Cardiac muscle cell (in vitro differentiated cells and primary cell): Measurements from ENCODE around the gene SON. TPM values are rescaled to one million over a fixed set of nuclear protein-coding genes. Genes with fewer than 3 reads are reported as not detected.

Experiments
- DNase-seq, 2 donors: peaks; one replicate each; pipeline versions ENCODE4 v3.0.0 to v3.0.0-alpha.2; 2010 to 2017; ENCODE audit warnings: low read depth in 1 of 2, low spot score in 1 of 2
- H3K27ac ChIP-seq: fragments of 200-600 bp; sonication (generic); 2 replicates; pipeline ENCODE4 v1.5.1; 2016
- H3K27me3 ChIP-seq: fragments of 200-600 bp; sonication (generic); 2 replicates; pipeline ENCODE4 v1.6.0; 2016; ENCODE audit warnings: control low read depth
- H3K36me3 ChIP-seq: fragments of 200-600 bp; sonication (generic); 2 replicates; pipeline ENCODE4 v1.5.1; 2016; ENCODE audit warnings: control low read depth
- H3K4me1 ChIP-seq: fragments of 200-600 bp; sonication (generic); 2 replicates; pipeline ENCODE4 v1.8.1; 2017; ENCODE audit warnings: low read depth, mild to moderate bottlenecking, mixed run types
- H3K4me3 ChIP-seq: fragments of 200-600 bp; sonication (generic); 2 replicates; pipeline ENCODE4 v1.5.1; 2016; ENCODE audit warnings: mild to moderate bottlenecking
- H3K9me3 ChIP-seq: fragments of 200-600 bp; sonication (generic); 2 replicates; pipeline ENCODE4 v1.5.1; 2017; ENCODE audit warnings: low read depth, mild to moderate bottlenecking, control low read depth
- CTCF ChIP-seq: IDR thresholded peaks from 2 replicates; pipeline ENCODE4 v1.5.1; 2012; ENCODE audit warnings: low read depth, mild to moderate bottlenecking, low read length
- polyA plus RNA-seq: library from polyadenylated mRNA; unstranded; fragments of >200 nt; fragmentation: Nextera tagmentation; extraction: Ambion mirVana; gene quantifications from 2 replicates; pipeline ENCODE4 v1.2.1, GENCODE V29; 2016
- total RNA-seq: library from RNA; depleted of rRNA; stranded (reverse); fragments of >200 nt; gene quantifications from 2 replicates; pipeline ENCODE4 v1.2.3, GENCODE V29; 2016

SON gene
- total and polyA plus RNA-seq, 2 experiments from 2014 or later, result 161 to 314 TPM

- H3K27ac ChIP-seq, result no peak overlapping the region
- no peaks in the 10 kb centered on the region for H3K27me3 ChIP-seq
- no peak overlapping the region for H3K4me3 ChIP-seq
- H3K36me3 ChIP-seq, result peaks cover 87% of the 10 kb centered on the region
- H3K9me3 ChIP-seq, result no peaks in the 10 kb centered on the region
- TF ChIP-seq CTCF, result no peak
- no peak for DNase-seq
- no peaks in the 10 kb centered on the region for H3K4me1 ChIP-seq
Measured at GRCh38 chr21:33552093-33552998, 9.5 kb downstream of the SON start.

DNA sequence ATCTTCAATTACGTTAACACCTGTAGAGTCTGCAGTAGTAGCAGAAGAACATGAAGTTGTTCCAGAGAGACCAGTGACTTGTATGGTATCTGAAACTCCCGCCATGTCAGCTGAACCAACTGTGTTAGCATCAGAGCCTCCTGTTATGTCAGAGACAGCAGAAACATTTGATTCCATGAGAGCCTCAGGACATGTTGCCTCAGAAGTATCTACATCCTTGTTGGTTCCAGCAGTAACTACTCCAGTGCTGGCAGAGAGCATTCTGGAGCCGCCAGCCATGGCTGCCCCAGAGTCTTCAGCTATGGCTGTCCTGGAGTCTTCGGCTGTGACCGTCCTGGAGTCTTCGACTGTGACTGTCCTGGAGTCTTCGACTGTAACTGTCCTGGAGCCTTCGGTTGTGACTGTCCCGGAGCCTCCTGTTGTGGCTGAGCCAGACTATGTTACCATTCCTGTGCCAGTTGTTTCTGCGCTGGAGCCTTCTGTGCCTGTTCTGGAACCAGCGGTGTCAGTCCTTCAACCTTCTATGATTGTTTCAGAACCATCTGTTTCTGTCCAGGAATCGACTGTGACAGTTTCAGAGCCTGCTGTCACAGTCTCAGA lies 10.3 kb downstream of the SON start:
- no peak for TF ChIP-seq CTCF
- H3K27me3 ChIP-seq, result no peaks in the 10 kb centered on the region
- H3K4me3 ChIP-seq, result no peak overlapping the region
- peaks cover 89% of the 10 kb centered on the region for H3K36me3 ChIP-seq
- H3K27ac ChIP-seq, result no peak overlapping the region
- H3K4me1 ChIP-seq, result no peaks in the 10 kb centered on the region
- DNase-seq, result no peak
- H3K9me3 ChIP-seq, result no peaks in the 10 kb centered on the region

DNA sequence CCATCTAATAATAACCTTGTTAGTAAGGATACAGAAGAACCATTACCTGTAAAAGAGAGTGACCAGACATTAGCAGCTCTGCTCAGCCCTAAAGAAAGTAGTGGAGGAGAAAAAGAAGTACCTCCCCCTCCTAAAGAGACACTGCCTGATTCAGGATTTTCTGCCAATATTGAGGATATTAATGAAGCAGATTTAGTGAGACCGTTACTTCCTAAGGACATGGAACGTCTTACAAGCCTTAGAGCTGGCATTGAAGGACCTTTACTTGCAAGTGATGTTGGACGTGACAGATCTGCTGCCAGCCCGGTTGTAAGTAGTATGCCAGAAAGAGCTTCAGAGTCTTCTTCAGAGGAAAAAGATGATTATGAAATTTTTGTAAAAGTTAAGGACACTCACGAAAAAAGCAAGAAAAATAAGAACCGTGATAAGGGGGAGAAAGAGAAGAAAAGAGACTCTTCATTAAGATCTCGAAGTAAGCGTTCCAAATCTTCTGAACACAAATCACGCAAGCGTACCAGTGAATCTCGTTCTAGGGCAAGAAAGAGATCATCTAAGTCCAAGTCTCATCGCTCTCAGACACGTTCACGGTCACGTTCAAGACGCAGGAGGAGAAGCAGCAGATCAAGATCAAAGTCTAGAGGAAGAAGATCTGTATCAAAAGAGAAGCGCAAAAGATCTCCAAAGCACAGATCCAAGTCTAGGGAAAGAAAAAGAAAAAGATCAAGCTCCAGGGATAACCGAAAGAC lies 11.6 kb downstream of the SON start:
- no peaks in the 10 kb centered on the region for H3K27me3 ChIP-seq
- H3K4me1 ChIP-seq, result no peaks in the 10 kb centered on the region
- H3K27ac ChIP-seq, result no peak overlapping the region
- no peaks in the 10 kb centered on the region for H3K9me3 ChIP-seq
- TF ChIP-seq CTCF, result no peak
- no peak for DNase-seq
- no peak overlapping the region for H3K4me3 ChIP-seq
- H3K36me3 ChIP-seq, result peaks cover 93% of the 10 kb centered on the region

DNA sequence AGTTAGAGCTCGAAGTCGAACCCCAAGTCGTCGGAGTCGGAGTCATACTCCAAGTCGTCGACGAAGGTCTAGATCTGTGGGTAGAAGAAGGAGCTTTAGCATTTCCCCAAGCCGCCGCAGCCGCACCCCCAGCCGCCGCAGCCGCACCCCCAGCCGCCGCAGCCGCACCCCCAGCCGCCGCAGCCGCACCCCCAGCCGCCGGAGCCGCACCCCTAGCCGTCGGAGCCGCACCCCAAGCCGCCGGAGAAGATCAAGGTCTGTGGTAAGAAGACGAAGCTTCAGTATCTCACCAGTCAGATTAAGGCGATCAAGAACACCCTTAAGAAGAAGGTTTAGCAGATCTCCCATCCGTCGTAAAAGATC lies 12.1 kb downstream of the SON start:
- Histone ChIP-seq H3K9me3 (no peaks in the 10 kb centered on the region), H3K4me1 (no peaks in the 10 kb centered on the region), H3K4me3 (no peak overlapping the region), H3K27ac (no peak overlapping the region), H3K36me3 (peaks cover 93% of the 10 kb centered on the region), H3K27me3 (no peaks in the 10 kb centered on the region)
- TF ChIP-seq CTCF, result no peak
- no peak for DNase-seq

- no peak for DNase-seq
- no peak overlapping the region for H3K4me3 ChIP-seq
- no peaks in the 10 kb centered on the region for H3K4me1 ChIP-seq
- H3K27me3 ChIP-seq, result no peaks in the 10 kb centered on the region
- no peaks in the 10 kb centered on the region for H3K9me3 ChIP-seq
- peaks cover 94% of the 10 kb centered on the region for H3K36me3 ChIP-seq
- no peak for TF ChIP-seq CTCF
- H3K27ac ChIP-seq, result no peak overlapping the region
Measured at GRCh38 chr21:33557447-33557846, 14.6 kb downstream of the SON start.
